Suppressor macrophage treated with lipopolysaccharide for 1 hour (primary cell): ENCODE measurements around the gene ENPP3.

Experiments used
- DNase-seq, 3 donors: peaks; one replicate each; pipeline ENCODE4 v3.0.0-alpha.2; 2020 to 2022

ENPP3 gene

GRCh38 chr6:131769385-131770141 lies 132.5 kb downstream of the ENPP3 start:
- DNase-seq, result no peak

DNA sequence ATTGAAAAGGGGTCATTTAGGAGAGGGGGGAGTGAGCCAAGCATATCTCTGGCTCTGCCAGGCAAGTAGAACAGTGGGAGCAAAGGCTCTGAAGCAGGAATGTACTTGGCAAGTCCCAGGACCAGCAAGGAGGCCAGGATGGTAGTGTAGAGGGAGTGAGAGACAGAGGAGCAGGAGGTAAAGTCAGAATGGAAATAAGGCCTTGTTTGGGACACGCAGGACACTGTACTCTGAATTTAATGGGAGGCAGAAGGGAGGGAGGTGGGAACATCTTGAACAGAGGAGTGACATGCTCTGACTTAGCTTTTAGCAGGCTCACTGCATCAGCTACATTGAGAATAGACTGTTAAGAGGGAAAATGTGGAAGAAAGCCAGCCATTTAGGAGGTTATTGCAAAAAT lies 133.7 kb downstream of the ENPP3 start:
- DNase-seq, result no peak

DNA sequence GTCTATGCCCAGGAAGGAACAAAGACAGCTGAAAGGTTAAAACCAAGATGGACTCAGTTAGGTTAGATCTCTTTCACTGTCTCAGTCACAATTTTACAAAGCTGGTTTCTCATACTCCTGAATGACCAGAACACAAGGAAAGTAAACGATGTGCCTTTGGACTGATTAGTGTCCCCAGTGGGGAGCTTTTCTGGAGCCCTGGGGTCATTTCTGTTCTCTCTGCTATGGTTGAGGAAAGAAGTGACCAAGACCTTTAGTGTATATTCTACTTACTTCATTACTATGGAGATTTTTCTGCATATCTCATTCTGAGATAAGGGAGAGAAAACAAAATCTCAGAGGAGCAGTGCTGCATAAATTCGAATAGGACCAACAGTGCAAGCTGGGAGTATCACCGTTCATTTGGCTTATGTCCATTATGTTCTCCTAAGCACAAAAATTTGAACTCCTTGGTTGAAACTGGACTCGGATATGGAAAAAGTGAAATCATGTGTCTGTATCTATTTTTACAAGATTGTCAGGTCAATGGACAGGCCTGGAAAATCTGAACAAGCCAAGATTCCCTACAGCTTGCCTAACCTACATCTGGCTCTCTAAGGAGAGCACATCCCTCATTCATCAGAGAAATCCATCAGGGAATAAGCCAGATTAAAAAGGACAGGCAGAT lies 136.3 kb downstream of the ENPP3 start:
- DNase-seq, result no peak

DNA sequence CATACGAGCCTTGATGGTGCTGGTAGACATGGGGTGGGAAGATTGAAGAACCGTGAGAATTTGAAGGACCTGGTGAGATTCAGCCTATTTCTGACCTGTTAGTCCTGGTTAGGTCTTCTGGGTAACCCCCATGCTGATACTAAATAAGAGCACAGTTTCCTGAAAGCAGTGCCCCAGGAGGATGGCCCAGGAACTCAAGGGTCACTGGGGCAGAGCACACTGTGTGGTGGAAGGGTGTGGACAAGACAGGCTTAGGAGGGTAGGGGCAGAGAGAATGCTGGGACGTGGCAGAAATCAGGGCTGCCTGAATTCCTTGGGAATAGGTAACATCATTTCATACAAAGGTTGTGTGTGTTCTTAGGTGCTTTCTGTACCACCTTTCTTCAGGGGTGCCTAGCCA lies 138.8 kb downstream of the ENPP3 start:
- DNase-seq, result no peak

GRCh38 chr6:131776985-131777384 lies 139.9 kb downstream of the ENPP3 start:
- no peak for DNase-seq

GRCh38 chr6:131778169-131778568 lies 141.1 kb downstream of the ENPP3 start:
- DNase-seq, result no peak

GRCh38 chr6:131779304-131779703 lies 142.2 kb downstream of the ENPP3 start:
- DNase-seq, result no peak

DNA sequence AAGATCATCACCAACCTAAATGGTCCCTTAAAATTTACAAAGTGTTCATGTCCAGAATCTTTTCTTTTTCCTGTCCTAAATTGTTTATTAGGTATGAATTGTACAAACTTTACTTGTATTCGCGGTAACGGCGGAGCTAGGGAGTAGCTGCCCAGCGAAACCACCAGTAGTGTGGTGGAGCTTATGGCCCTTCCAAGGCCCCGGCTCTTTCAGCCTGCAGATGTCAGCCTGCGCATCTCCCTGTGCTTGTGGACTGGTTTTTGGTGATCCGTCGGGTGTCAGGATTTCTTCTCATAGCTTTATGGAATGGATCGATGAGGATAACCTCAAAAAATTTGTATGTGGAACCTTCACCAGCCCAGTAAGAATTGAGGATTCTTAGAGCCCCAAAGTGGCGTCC lies 143.5 kb downstream of the ENPP3 start:
- no peak for DNase-seq

GRCh38 chr6:131781687-131782086 lies 144.6 kb downstream of the ENPP3 start:
- no peak for DNase-seq

DNA sequence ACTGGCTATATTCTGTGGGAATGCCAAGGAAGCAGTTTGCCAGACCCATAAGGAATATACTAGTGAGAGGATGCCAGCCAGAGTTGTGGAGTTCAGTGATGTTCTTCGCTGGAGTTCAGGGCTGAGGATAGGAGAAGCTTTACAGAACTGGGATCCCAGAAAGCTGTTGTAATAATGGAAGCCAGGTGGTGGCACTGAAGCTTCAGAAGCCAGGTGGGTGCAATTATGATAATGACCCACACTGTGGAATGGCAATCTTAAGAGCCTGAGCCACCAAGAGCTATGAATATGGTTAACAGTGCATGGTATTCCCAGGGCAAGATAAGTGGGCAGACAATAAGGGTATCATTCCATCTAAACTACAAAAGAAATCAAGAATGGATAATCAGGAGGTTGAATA lies 145.7 kb downstream of the ENPP3 start:
- no peak for DNase-seq

GRCh38 chr6:131784561-131784960 lies 147.5 kb downstream of the ENPP3 start:
- DNase-seq, result no peak

GRCh38 chr6:131787079-131787478 lies 150.0 kb downstream of the ENPP3 start:
- no peak for DNase-seq

GRCh38 chr6:131787766-131788712 lies 150.9 kb downstream of the ENPP3 start:
- DNase-seq, result no peak

- no peak for DNase-seq
Observed at GRCh38 chr6:131789219-131789618, 152.1 kb downstream of the ENPP3 start.

DNA sequence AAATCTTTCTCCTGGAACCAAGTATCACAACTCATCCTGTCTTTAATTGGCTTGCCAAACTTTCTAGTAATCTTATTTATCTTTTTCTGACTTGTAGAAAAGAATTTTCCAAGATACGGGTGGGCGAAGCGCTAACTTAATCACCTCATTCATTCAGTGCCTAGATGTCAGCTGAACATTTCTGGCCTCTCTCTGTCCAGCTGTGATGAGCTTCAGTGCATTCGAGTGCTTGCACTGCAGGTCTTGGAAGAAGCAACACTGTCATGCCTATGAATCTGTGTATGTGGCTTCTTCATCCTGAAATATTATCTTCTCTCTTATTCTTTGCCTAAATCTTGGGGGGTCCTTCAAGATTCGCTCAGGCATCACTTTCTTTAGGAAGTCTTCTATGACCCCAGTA lies 154.4 kb downstream of the ENPP3 start:
- no peak for DNase-seq

GRCh38 chr6:131792091-131792496 lies 155.0 kb downstream of the ENPP3 start:
- DNase-seq, result no peak

DNA sequence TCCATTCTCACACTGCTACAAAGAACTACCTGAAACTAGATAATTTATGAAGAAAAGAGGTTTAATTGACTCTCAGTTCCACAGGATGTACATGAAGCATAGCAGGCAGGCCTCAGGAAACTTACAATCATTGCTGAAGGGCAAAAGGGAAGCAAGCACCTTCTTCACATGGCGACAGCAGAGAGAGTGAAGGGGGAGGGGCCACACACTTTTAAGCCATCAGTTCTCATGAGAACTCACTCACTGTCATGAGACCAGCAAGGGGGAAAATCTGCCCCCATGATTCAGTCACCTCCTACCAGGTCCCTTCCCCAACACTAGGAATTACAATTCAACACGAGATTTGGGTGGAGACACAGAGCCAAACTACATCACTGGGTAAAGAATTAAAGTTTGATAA lies 158.3 kb downstream of the ENPP3 start:
- DNase-seq, result no peak
